DND-41 (cell line): ENCODE results near the gene ARHGAP30.
A peak's percentile ranks its signal among the peaks of the same experiment; 100 is the strongest.

Source experiments
- ATAC-seq: fragments of 200-7000 bp; cut with Tn5 transposase; 3 replicates; pipeline ENCODE4 v1.9.1; 2021; ENCODE audit warnings: low read depth; ENCODE audit not compliant: insufficient read depth
- DNase-seq: peaks from one replicate; pipeline ENCODE4 v3.0.0-alpha.2; 2020
- H2AFZ ChIP-seq: 2 replicates; pipeline ENCODE4 v1.6.0; 2012; ENCODE audit warnings: low read depth, low read length
- H3K27ac ChIP-seq: 2 replicates; pipeline ENCODE4 v1.5.1; 2012; ENCODE audit warnings: low read length, inconsistent platforms
- H3K27me3 ChIP-seq: fragments of 200-600 bp; sonication (generic); 2 replicates; pipeline ENCODE4 v1.6.0; 2012; ENCODE audit warnings: low read length, mild to moderate bottlenecking, inconsistent platforms; ENCODE audit not compliant: insufficient read depth, poor library complexity
- H3K36me3 ChIP-seq: 2 replicates; pipeline ENCODE4 v1.5.1; 2012; ENCODE audit warnings: low read length, inconsistent platforms; ENCODE audit not compliant: insufficient read depth
- H3K4me1 ChIP-seq: 2 replicates; pipeline ENCODE4 v1.5.1; 2012; ENCODE audit warnings: mild to moderate bottlenecking, low read length; ENCODE audit not compliant: insufficient read depth
- H3K4me2 ChIP-seq: 2 replicates; pipeline ENCODE4 v1.6.0; 2012; ENCODE audit warnings: mild to moderate bottlenecking, moderate library complexity, low read length, inconsistent platforms; ENCODE audit not compliant: insufficient read depth
- H3K4me3 ChIP-seq, 2 experiments: fragments of 200-600 bp in 1 of 2; shearing (Covaris generic) in 1 of 2; 2 replicates each; pipeline ENCODE4 v1.5.1; 2012 to 2016; ENCODE audit warnings: inconsistent platforms in 2 of 2, low read length in 2 of 2, mild to moderate bottlenecking in 2 of 2, low read depth in 1 of 2, moderate library complexity in 1 of 2
- H3K79me2 ChIP-seq: 2 replicates; pipeline ENCODE4 v1.6.0; 2012; ENCODE audit warnings: low read length, inconsistent platforms; ENCODE audit not compliant: insufficient read depth
- H3K9ac ChIP-seq: 2 replicates; pipeline ENCODE4 v1.6.0; 2012; ENCODE audit warnings: low read depth, mild to moderate bottlenecking, inconsistent platforms, low read length, moderate library complexity
- H3K9me3 ChIP-seq: 2 replicates; pipeline ENCODE4 v1.5.1; 2012; ENCODE audit warnings: low read length, moderate library complexity, mild to moderate bottlenecking, inconsistent platforms; ENCODE audit not compliant: insufficient read depth, severe bottlenecking
- H4K20me1 ChIP-seq: 2 replicates; pipeline ENCODE4 v1.6.0; 2012; ENCODE audit warnings: low read length; ENCODE audit not compliant: insufficient read depth
- EZH2 ChIP-seq: IDR thresholded peaks from 3 replicates; pipeline ENCODE4 v1.6.1; 2012; ENCODE audit warnings: borderline replicate concordance, low read depth, mild to moderate bottlenecking, moderate library complexity, low read length, inconsistent platforms; ENCODE audit not compliant: severe bottlenecking
- TF ChIP-seq, protein P1 (sequence below): IDR thresholded peaks from 2 replicates; pipeline ENCODE4 v1.5.1; 2012; ENCODE audit warnings: borderline replicate concordance, low read length, moderate library complexity, mild to moderate bottlenecking; ENCODE audit not compliant: poor library complexity, severe bottlenecking; ENCODE audit errors: extremely low read depth

ARHGAP30 gene

DNA sequence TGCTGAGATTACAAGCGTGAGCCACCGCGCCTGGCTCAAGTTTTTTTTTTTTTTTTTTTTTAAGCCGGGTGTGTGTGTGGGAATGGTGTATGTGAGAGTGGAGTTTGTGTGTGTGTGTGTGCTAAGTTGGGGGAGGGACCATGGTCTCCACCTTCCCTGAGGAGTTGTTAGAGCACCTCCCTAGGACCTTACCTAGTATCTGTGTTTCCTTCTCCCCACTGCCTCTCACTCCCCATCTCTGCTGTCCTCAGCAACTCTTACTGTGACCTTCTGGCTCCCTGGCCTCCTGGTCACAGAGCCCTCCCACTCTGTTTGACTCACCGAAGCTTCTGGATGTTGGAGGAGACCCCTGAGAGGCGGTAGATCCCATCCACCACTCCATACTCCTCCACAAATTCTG is 10.4 kb downstream of the ARHGAP30 start:
- Histone ChIP-seq H3K9me3 (no peaks in the 10 kb centered on the region), H2AFZ (no peak overlapping the region)

DNA sequence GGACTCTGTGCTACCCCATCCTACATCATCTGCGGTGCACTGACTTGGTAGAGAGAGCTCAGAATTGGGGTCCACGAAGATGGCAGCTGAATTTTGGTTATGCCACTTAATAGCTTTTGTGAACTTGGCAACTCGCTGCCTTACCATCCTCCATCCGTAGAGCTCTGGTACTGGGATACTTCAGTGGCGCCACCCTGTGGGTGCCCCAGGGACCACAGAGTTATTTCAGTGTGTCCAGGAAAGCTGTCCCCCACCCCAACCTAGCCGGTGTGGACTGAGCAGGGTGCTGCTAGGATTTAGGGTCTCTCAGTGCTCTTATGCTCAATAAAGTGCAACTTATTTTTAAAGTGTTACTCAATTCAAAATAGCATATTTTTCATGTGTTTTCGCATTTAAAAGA is 14.9 kb downstream of the ARHGAP30 start:
- H3K36me3 ChIP-seq = peaks cover 83% of the 10 kb centered on the region

More for the DNA sequence above, 10.4 kb downstream of the ARHGAP30 start:
- Histone ChIP-seq H3K36me3 (peaks cover 60% of the 10 kb centered on the region), H3K4me2 (no peak overlapping the region), H3K4me1 (no peaks in the 10 kb centered on the region; the same call in 1 of the 2 replicates), H3K9ac (no peak overlapping the region), H3K79me2 (peaks cover 45% of the 10 kb centered on the region), H3K4me3 (no peak overlapping the region), H3K27me3 (no peaks in the 10 kb centered on the region), H4K20me1 (peaks cover 14% of the 10 kb centered on the region; the same call in 1 of the 2 replicates), H3K27ac (no peak overlapping the region)
- TF ChIP-seq EZH2 = no peak
- TF ChIP-seq, protein P1, sequence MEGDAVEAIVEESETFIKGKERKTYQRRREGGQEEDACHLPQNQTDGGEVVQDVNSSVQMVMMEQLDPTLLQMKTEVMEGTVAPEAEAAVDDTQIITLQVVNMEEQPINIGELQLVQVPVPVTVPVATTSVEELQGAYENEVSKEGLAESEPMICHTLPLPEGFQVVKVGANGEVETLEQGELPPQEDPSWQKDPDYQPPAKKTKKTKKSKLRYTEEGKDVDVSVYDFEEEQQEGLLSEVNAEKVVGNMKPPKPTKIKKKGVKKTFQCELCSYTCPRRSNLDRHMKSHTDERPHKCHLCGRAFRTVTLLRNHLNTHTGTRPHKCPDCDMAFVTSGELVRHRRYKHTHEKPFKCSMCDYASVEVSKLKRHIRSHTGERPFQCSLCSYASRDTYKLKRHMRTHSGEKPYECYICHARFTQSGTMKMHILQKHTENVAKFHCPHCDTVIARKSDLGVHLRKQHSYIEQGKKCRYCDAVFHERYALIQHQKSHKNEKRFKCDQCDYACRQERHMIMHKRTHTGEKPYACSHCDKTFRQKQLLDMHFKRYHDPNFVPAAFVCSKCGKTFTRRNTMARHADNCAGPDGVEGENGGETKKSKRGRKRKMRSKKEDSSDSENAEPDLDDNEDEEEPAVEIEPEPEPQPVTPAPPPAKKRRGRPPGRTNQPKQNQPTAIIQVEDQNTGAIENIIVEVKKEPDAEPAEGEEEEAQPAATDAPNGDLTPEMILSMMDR = no peak
- no peak for ATAC-seq
- no peak for DNase-seq

DNA sequence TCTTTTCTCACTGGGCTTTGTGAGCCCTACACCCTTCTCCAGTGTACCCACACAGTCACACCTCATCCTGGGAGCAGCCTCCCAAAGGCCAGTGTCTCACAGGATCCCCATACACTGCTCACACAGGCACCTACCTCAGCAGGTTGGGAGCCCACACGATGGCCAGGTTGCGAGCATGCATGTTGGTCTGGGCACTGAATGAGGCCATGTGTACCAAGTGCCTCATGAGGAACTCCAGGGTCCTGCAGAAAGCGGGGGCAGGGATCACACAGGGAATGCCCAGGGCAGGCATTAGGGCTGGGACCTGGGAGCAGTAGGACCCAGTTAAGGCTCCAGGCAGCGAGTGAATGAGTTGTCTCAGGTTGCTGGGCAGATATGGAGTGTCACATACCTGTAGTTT is 15.5 kb downstream of the ARHGAP30 start:
- no peaks in the 10 kb centered on the region for H3K4me1 ChIP-seq
- peaks cover 14% of the 10 kb centered on the region for H3K79me2 ChIP-seq
- H3K36me3 ChIP-seq = peaks cover 83% of the 10 kb centered on the region
- H3K9ac ChIP-seq = no peak overlapping the region
- H3K27me3 ChIP-seq = no peaks in the 10 kb centered on the region
- no peak overlapping the region for H3K27ac ChIP-seq
- no peaks in the 10 kb centered on the region for H3K9me3 ChIP-seq
- 0 out of 2 replicates have a peak, but pooled peaks cover 9% of the 10 kb centered on the region for H4K20me1 ChIP-seq
- H3K4me2 ChIP-seq = no peak overlapping the region
- no peak overlapping the region for H2AFZ ChIP-seq
- no peak for ATAC-seq
- no peak for DNase-seq
- TF ChIP-seq, protein P1 = no peak
- TF ChIP-seq EZH2 = no peak
- H3K4me3 ChIP-seq = no peak overlapping the region

More for the DNA sequence above, 14.9 kb downstream of the ARHGAP30 start:
- no peak overlapping the region for H2AFZ ChIP-seq
- H3K4me2 ChIP-seq = no peak overlapping the region
- H3K27ac ChIP-seq = no peak overlapping the region
- DNase-seq = no peak
- H4K20me1 ChIP-seq = 0 out of 2 replicates have a peak, but pooled peaks cover 9% of the 10 kb centered on the region
- no peaks in the 10 kb centered on the region for H3K27me3 ChIP-seq
- TF ChIP-seq EZH2 = no peak
- TF ChIP-seq, protein P1 = peak; percentile 52
- no peak overlapping the region for H3K9ac ChIP-seq
- ATAC-seq = no peak
- H3K9me3 ChIP-seq = no peaks in the 10 kb centered on the region
- no peaks in the 10 kb centered on the region for H3K4me1 ChIP-seq
- H3K4me3 ChIP-seq = no peak overlapping the region
- peaks cover 18% of the 10 kb centered on the region for H3K79me2 ChIP-seq
